Measurements from ENCODE around the gene LTBR.
"Not testable (repeated sequence)": the region's sequence is repeated elsewhere in the genome, so short reads cannot be mapped to it uniquely, and the experiment has no call there.

LTBR gene

DNA sequence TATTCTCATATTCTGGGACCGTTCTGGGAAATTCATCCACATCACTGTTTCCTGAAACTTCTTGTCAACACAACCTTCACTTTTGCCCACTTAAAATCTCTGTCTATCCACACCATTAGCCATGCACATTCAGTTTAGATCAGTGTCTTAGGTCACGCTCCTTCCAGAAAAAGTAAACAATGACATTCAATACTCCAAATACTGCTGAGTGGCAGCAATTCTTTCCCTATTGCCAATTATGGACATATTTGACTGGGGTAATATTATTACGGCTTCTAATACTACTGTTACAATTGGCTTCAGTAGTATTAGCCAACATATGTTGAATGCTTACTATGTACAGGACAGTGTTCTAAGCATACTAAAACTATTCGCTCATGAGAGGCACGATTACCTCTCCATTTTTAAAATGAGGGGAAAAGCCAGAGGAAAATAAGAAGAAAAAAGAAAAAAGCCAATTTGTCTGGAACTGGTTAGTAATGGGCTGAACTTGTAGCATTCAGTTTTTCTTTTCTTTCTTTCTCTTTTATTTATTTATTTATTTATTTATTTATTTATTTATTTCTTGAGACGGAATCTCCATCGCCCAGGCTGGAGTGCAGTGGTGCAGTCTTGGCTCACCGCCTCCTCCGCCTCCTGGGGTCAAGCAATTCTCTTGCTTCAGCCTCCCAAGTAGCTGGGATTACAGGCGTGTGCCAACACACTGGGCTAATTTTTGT lies 23.4 kb downstream of the LTBR start:
- H3K27me3 Mint-ChIP-seq, result no peaks in the 10 kb centered on the region
- peaks cover 5% of the 10 kb centered on the region for H3K9me3 Mint-ChIP-seq (ENCODE audit: low read depth)
- no peak overlapping the region for H3K4me3 Mint-ChIP-seq
- H3K27ac Mint-ChIP-seq, result no peak overlapping the region
- H3K4me1 Mint-ChIP-seq (ENCODE audit: low read depth), result no peaks in the 10 kb centered on the region
- H3K36me3 Mint-ChIP-seq, result no peaks in the 10 kb centered on the region

DNA sequence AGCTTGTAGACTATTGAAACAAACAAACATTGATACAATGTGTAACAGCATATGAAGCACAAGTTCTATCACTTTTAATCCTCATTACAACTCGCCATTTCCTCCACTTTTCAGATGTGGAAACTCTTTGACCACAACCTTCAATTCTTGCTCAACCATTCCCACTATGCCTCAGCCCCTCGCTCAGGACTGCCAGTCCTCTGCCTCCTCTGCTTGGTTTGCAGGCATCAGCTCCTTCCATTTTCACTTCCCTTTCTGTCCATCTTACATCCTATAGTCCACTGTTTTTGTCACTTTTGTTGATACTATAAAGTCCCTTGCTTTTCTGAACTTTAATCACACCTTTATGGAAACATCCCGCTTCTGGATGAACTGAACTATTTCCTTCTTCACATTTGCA lies 32.6 kb downstream of the LTBR start:
- Mint-ChIP-seq H3K4me3 (no peak overlapping the region), H3K4me1 (ENCODE audit: low read depth) (peaks cover 2% of the 10 kb centered on the region), H3K27ac (no peak overlapping the region), H3K36me3 (no peaks in the 10 kb centered on the region), H3K27me3 (no peaks in the 10 kb centered on the region), H3K9me3 (ENCODE audit: low read depth) (no peaks in the 10 kb centered on the region)

DNA sequence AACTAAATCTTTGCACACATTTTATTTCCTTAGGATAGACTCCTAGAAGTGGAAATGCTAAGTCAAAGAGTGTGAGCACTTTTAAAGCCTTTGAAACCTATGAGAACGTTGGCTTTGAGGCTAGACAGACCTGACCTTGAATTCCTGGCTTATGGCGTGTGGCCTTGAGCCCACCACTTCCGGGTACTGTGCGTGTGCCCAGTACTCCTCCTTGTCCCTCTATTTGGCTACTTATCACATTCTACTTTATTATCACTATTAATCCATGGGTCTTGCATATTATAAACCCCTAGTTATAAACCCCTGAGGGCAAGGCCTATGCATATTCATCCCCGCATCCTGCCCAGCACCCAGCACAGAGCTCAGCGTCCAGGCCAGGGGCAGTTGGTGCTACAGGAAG lies 34.8 kb downstream of the LTBR start:
- peaks cover 8% of the 10 kb centered on the region for H3K4me1 Mint-ChIP-seq (ENCODE audit: low read depth)
- peaks cover 2% of the 10 kb centered on the region for H3K36me3 Mint-ChIP-seq
- no peaks in the 10 kb centered on the region for H3K9me3 Mint-ChIP-seq (ENCODE audit: low read depth)
- H3K27ac Mint-ChIP-seq, result no peak overlapping the region
- H3K4me3 Mint-ChIP-seq, result no peak overlapping the region
- H3K27me3 Mint-ChIP-seq, result no peaks in the 10 kb centered on the region

DNA sequence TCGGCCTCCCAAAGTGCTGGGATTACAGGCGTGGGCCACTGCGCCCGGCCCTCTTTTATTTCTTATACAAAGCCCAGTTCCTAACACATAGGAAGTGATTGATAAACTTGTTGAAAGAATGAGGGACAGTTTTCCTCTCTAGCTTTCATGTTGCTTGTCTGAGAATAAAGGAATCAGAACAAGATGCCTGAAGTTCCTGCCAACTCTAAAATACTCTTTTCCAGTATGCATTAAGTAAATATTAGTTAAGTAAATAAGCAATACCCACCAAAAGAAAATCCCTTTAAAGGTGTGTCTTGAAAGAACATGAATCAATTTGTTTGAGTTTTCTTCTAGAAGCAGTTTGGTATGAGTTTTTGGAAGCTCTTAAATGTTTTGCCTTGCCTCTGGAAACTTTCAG lies 36.4 kb downstream of the LTBR start:
- Mint-ChIP-seq H3K4me3 (no peak overlapping the region), H3K27ac (no peak overlapping the region), H3K9me3 (ENCODE audit: low read depth) (no peaks in the 10 kb centered on the region), H3K4me1 (ENCODE audit: low read depth) (peaks cover 19% of the 10 kb centered on the region), H3K27me3 (no peaks in the 10 kb centered on the region), H3K36me3 (peaks cover 2% of the 10 kb centered on the region)

DNA sequence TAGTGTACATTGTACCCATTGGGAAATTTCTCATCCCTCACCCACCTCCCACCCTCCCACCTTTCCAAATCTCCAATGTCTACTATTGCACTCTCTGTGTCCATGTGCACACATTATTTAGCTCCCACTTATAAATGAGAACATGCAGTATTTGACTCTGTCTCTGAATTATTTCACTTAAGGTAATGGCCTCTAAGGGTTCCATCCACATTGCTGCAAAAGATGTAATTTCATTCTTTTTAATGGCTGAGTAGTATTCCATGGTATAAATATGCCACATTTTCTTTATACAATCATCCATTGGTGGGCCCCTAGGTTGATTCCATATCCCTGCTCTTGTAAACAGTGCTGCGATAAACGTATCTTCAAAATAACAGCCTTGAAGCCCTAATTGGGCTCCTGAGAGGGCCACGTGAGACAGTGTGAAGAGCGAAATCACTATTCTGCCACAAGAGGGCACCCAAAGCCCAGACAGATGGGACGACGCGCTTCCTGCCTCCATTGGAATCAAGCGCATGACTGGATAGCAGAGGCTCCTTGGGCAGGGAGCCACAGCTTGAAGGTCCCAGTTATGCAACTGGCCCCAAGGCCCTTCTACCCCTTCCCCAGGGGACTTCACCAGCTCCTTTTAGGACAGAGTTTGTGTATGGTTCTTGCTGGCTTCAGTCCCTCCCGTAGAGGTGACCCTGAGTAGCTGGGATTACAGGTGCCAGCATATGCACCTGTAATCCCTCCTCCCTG lies 39.5 kb downstream of the LTBR start:
- Mint-ChIP-seq H3K4me1 (ENCODE audit: low read depth) (peaks cover 46% of the 10 kb centered on the region), H3K27ac (peak overlapping the region; percentile 81), H3K27me3 (no peaks in the 10 kb centered on the region), H3K36me3 (peaks cover 2% of the 10 kb centered on the region), H3K4me3 (peak overlapping the region; percentile 35), H3K9me3 (ENCODE audit: low read depth) (no peaks in the 10 kb centered on the region)

DNA sequence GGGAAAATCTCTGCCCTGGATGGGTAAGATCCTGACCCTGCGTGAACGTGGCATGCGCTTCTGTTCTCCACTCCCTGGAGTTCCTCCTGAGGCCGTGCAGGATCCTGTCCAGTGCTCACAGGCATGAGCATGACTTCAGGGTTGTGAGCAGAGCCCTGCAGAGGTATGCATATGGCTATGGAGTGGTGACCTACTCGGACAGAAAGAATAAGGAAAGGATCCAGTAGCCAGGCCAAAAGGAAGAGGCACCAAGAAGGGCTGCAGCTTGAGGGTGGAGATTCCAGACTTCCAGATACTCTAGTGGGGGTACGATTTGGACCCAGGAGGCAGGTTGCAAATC lies 40.0 kb downstream of the LTBR start:
- Mint-ChIP-seq H3K27me3 (no peaks in the 10 kb centered on the region), H3K9me3 (ENCODE audit: low read depth) (no peaks in the 10 kb centered on the region), H3K27ac (peak overlapping the region; percentile 81), H3K36me3 (peaks cover 2% of the 10 kb centered on the region), H3K4me3 (peak overlapping the region; percentile 35), H3K4me1 (ENCODE audit: low read depth) (peaks cover 49% of the 10 kb centered on the region)

DNA sequence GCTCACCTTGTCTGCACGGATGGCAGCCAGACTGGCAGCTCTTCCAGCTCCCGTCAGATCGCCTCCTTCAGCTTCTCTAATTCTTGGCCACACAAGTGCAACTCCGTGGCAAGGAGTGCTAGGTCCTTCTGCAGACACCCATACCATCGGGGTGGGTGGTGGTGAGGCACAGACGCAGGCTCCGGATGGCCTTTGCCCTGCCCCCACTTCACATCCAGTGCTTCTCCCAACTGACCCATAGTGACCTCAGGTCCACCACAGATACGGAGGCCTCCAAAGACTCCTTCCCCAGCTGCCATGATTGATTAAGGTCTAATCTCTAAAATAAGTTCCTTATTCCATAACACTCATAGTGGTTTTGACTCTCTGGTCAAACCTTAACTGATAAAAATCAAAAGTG lies 40.9 kb downstream of the LTBR start:
- Mint-ChIP-seq H3K9me3 (ENCODE audit: low read depth) (no peaks in the 10 kb centered on the region), H3K27ac (peak overlapping the region; percentile 85), H3K4me1 (ENCODE audit: low read depth) (peaks cover 53% of the 10 kb centered on the region), H3K27me3 (no peaks in the 10 kb centered on the region), H3K4me3 (peak overlapping the region; percentile 5), H3K36me3 (peaks cover 2% of the 10 kb centered on the region)

DNA sequence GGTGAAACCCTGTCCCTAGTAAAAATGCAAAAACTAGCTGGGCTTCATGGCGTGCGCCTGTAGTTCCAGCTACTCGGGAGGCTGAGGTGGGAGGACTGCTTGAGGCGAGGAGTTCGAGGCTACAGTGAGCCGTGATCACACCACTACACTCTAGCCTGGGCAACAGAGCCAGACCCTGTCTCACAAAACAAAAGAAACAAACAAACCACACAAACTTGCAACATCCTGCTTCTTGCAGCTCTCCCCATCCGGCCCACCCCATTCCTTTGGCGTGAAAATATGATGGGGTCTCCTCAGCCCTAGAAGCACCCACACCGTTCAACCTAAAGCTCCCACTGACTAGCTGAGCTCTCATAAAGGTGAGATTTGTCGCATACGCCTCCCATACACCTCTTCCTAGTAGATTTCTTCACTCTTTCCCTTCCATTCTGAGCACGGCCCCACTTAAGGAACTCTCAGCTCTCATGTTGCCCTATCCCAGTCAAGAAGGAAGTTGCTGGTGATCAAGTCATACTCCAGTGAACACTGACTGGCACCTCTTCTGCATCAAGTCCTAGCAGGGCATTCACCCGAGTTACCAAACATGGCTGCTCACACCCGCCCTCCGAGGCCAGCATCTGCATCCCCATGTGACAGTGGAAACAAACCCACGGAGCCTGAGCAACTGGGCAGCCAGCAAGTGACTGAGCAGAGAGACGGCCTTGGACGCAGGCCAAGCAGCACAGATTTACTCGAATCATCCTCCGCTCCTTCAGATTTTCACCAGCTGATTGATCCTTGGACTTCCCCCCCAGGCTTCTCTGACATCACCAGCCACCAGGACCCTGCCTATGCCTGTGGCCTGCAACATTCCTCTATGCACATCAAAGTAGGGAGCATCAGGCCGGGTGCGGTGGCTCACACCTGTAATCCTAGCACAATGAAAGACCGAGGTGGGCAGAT lies 41.9 kb downstream of the LTBR start:
- Mint-ChIP-seq H3K9me3 (ENCODE audit: low read depth) (no peaks in the 10 kb centered on the region), H3K27me3 (no peaks in the 10 kb centered on the region), H3K4me3 (peak overlapping the region; percentile 84), H3K27ac (peak overlapping the region; percentile 99), H3K4me1 (ENCODE audit: low read depth) (peaks cover 63% of the 10 kb centered on the region), H3K36me3 (peaks cover 2% of the 10 kb centered on the region)

DNA sequence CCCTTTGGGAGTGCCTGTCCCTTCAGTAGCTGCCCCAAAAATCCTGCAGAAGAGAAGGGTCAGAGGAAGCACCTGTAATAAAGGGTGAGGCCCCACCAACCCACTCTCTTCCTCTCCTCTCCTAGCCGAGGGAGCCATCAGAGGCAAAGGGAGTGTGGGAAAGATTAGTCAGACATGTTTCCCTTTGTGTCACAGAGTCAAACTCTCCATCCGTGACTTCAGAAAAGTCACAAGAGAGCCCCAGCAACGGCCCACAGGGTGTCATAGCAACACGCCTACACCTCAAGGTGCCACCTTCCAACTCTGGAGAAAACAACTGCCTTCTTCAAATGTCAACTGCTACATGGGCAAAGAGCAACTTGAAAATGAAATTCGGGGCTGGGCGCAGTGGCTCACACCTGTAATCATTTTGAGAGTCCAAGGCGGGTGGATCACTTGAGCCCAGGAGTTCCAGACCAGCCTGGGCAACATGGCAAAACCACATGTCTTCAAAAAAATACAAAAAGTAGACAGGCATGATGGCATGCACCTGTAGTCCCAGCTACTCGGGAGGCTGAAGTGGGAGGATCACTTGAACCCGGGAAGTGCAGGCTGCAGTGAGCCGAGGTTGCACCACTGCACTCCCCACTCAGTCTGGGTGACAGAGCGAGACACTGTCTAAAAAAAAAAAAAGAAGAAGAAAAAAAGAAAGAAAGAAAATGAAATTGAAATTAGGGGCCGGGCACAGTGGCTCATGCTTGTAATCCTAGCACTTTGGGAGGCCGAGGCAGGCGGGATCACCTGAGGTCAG lies 43.1 kb downstream of the LTBR start:
- Mint-ChIP-seq H3K27ac (peak overlapping the region; percentile 99), H3K4me1 (ENCODE audit: low read depth) (peaks cover 71% of the 10 kb centered on the region), H3K36me3 (peaks cover 2% of the 10 kb centered on the region), H3K9me3 (ENCODE audit: low read depth) (no peaks in the 10 kb centered on the region), H3K27me3 (no peaks in the 10 kb centered on the region), H3K4me3 (peak overlapping the region; percentile 84)

DNA sequence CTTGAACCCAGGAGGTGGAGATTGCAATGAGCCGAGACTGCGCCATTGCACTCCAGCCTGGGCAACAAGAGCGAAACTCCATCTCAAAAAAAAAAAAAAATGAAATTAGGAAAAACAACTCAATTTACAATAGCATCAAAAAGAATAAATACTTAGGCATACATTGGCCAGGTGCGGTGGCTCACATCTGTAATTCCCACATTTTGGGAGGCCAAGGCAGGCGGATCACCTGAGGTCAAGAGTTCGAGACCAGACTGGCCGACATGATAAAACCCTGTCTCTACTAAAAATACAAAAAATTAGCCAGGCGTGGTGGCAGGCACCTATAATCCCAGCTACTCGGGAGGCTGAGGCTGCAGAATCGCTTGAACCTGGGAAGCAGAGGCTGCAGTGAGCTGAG lies 43.8 kb downstream of the LTBR start:
- Mint-ChIP-seq H3K4me3 (peak overlapping the region; percentile 84), H3K27ac (peak overlapping the region; percentile 99), H3K4me1 (ENCODE audit: low read depth) (peaks cover 75% of the 10 kb centered on the region)
- not testable (repeated sequence) for H3K27me3 Mint-ChIP-seq; H3K9me3 Mint-ChIP-seq (ENCODE audit: low read depth); H3K36me3 Mint-ChIP-seq

DNA sequence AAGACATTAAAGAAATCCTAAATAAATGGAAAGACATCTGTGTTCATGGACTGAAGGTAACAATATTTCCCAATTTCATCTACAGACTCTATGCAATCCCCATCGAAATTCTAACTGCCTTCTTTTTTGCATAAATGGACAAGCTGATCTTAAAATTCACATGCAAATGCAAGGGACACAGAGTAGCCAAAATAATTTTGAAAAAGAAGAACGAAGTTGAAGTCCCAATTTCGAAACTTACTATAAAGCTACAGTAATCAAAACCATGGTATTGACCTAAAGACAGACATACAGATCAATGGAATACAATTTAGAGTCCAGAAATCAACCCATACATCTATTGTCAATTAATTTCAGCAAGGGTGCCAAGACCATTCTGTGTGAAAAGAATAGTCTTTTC lies 44.4 kb downstream of the LTBR start:
- Mint-ChIP-seq H3K27ac (peak overlapping the region; percentile 99), H3K4me3 (peak overlapping the region; percentile 56), H3K36me3 (peaks cover 1% of the 10 kb centered on the region), H3K27me3 (no peaks in the 10 kb centered on the region), H3K4me1 (ENCODE audit: low read depth) (peaks cover 76% of the 10 kb centered on the region), H3K9me3 (ENCODE audit: low read depth) (no peaks in the 10 kb centered on the region)

DNA sequence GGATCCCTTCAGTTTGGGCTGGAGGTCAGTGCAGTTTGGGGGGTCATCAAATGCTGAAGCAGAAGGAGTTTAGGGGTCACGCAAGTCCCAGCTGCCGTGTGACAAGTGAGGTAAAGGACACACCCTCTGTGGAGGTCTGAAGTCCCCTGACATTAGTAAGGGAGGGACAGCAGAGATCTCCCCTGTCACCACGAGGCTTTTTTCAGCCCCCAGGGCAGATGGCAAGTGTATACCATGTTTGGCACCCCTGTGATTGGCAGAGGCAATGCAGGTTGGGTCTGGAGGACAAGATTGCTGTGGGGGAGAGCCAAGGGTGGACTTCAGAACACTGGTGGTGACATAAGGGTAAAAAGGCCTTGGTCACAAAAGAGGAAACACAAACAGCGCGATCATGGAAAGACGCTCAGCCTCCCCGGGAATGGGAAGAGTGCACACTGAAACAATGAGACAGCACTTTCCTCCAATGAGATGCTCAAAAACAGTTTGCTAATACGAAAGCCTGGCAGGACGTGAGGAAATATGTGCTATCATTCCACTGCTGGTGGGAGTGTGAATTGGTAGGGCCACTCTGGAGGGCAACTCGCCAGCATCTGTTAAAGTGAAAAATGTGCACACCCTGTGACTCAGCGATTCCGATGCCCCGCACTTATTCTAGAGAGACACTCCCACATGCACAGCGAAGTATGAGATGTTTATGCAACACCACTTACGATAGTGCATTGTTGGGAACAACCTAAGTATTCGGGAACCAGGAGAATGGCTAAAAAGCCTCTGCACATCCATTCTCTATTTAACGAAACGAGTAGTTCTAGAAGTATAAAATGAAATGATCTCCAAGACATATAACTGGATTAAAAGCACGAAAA lies 46.4 kb downstream of the LTBR start:
- H3K4me1 Mint-ChIP-seq (ENCODE audit: low read depth), result peaks cover 80% of the 10 kb centered on the region
- no peaks in the 10 kb centered on the region for H3K36me3 Mint-ChIP-seq
- H3K4me3 Mint-ChIP-seq, result peak overlapping the region; percentile 59
- H3K27me3 Mint-ChIP-seq, result no peaks in the 10 kb centered on the region
- H3K27ac Mint-ChIP-seq, result peak overlapping the region; percentile 90
- no peaks in the 10 kb centered on the region for H3K9me3 Mint-ChIP-seq (ENCODE audit: low read depth)

DNA sequence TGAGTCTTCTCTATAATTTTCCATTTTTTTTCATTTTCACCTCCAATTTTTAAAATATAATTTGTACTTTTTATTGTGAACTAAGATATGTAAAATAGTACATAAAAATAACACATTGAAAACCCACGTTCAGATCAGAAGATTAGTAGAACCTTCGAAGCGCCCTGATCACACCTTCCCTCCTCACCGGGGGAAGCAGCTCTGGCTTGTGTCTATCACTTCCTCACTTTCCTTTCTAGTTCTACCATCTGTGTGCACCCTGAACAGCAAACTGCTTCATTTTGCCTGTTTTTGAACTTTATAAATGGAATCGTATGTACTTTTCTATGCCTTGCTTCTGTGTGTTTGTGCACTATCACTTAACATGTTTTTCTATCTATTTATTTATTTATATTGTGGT lies 49.0 kb downstream of the LTBR start:
- Mint-ChIP-seq H3K4me1 (ENCODE audit: low read depth) (peaks cover 64% of the 10 kb centered on the region), H3K36me3 (no peaks in the 10 kb centered on the region), H3K4me3 (peak overlapping the region; percentile 55), H3K27me3 (no peaks in the 10 kb centered on the region), H3K9me3 (ENCODE audit: low read depth) (no peaks in the 10 kb centered on the region), H3K27ac (peak overlapping the region; percentile 86)
